Subcutaneous abdominal adipose tissue (tissue), 5 donors: Measurements from ENCODE around the gene RPL5.
A peak's percentile ranks its signal among the peaks of the same experiment; 100 is the strongest.

Experiments used
- H3K27ac ChIP-seq: one replicate; pipeline ENCODE4 v1.7.0; 2013; ENCODE audit warnings: low read depth, mild to moderate bottlenecking, inconsistent platforms, low read length, moderate library complexity
- H3K27me3 ChIP-seq, 5 donors: one replicate each; pipeline ENCODE4 v1.7.0; 2013; ENCODE audit warnings: low read length in 5 of 5, inconsistent platforms in 1 of 5; ENCODE audit not compliant: control insufficient read depth in 5 of 5, insufficient read depth in 4 of 5
- H3K36me3 ChIP-seq, 5 donors: one replicate each; pipeline ENCODE4 v1.7.0; 2013; ENCODE audit warnings: low read length in 5 of 5; ENCODE audit not compliant: control insufficient read depth in 5 of 5, insufficient read depth in 5 of 5
- H3K4me1 ChIP-seq, 5 donors: one replicate each; pipeline ENCODE4 v1.7.0; 2013; ENCODE audit warnings: low read length in 5 of 5, mild to moderate bottlenecking in 3 of 5, moderate library complexity in 1 of 5; ENCODE audit not compliant: control insufficient read depth in 5 of 5, insufficient read depth in 5 of 5
- H3K4me3 ChIP-seq, 5 donors: one replicate each; pipeline ENCODE4 v1.7.0; 2013; ENCODE audit warnings: low read length in 5 of 5, low read depth in 1 of 5
- H3K9ac ChIP-seq, 5 donors: one replicate each; pipeline ENCODE4 v1.7.0; 2013; ENCODE audit warnings: low read length in 5 of 5, mild to moderate bottlenecking in 4 of 5, moderate library complexity in 3 of 5
- H3K9me3 ChIP-seq, 5 donors: one replicate each; pipeline ENCODE4 v1.7.0; 2013; ENCODE audit warnings: low read length in 5 of 5; ENCODE audit not compliant: control insufficient read depth in 5 of 5
- donor health status: healthy.
- donor health status: healthy.
- donor health status: healthy.
- donor health status: healthy.
- donor health status: healthy.

RPL5 gene

DNA sequence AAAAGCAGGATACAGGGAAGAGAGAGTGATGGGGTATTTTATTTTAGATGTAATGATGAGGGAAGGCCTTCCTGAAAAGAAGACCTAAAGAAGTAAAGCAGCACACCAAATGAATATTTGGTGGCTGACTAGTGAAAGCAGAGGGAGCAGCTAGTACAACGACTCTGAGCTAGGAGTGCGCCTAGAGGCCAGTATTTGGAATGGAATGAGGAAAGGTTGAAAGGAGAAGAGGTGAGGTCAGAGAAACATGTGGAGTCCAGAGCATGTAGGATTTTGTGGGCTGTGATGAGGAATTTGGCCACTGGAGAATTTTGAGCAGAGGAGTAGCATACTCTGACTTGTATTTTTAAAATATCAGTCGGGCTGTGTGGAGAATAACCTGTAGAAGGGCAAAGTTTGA is 11.8 kb upstream of the RPL5 start:
- no peak overlapping the region for H3K9ac ChIP-seq
- H3K36me3 ChIP-seq, result no peaks in the 10 kb centered on the region
- H3K4me3 ChIP-seq, result no peak overlapping the region
- H3K9me3 ChIP-seq, result no peaks in the 10 kb centered on the region
- H3K27ac ChIP-seq, result no peak overlapping the region
- H3K27me3 ChIP-seq, result no peaks in the 10 kb centered on the region
- no peaks in the 10 kb centered on the region for H3K4me1 ChIP-seq

GRCh38 chr1:92820551-92820950 is 11.3 kb upstream of the RPL5 start:
- H3K9me3 ChIP-seq, result no peaks in the 10 kb centered on the region
- no peak overlapping the region for H3K4me3 ChIP-seq
- no peak overlapping the region for H3K9ac ChIP-seq
- no peak overlapping the region for H3K27ac ChIP-seq
- no peaks in the 10 kb centered on the region for H3K4me1 ChIP-seq
- H3K27me3 ChIP-seq, result no peaks in the 10 kb centered on the region
- no peaks in the 10 kb centered on the region for H3K36me3 ChIP-seq

GRCh38 chr1:92822879-92823278 is 9.0 kb upstream of the RPL5 start:
- no peaks in the 10 kb centered on the region for H3K36me3 ChIP-seq
- H3K4me1 ChIP-seq, result no peaks in the 10 kb centered on the region
- H3K9me3 ChIP-seq, result no peaks in the 10 kb centered on the region
- H3K4me3 ChIP-seq, result no peak overlapping the region
- no peak overlapping the region for H3K27ac ChIP-seq
- no peaks in the 10 kb centered on the region for H3K27me3 ChIP-seq
- H3K9ac ChIP-seq, result peak overlapping the region in 1 of 5 donors; percentile 20

GRCh38 chr1:92826792-92827191 is 5.0 kb upstream of the RPL5 start:
- H3K27ac ChIP-seq, result no peak overlapping the region
- no peak overlapping the region for H3K4me3 ChIP-seq
- peaks cover 0 to 6% (median 3%) of the 10 kb centered on the region in 5 donors for H3K4me1 ChIP-seq
- H3K9ac ChIP-seq, result no peak overlapping the region
- no peaks in the 10 kb centered on the region for H3K9me3 ChIP-seq
- H3K27me3 ChIP-seq, result peaks cover 0 to under 1% (median 0%) of the 10 kb centered on the region in 5 donors
- no peaks in the 10 kb centered on the region for H3K36me3 ChIP-seq

DNA sequence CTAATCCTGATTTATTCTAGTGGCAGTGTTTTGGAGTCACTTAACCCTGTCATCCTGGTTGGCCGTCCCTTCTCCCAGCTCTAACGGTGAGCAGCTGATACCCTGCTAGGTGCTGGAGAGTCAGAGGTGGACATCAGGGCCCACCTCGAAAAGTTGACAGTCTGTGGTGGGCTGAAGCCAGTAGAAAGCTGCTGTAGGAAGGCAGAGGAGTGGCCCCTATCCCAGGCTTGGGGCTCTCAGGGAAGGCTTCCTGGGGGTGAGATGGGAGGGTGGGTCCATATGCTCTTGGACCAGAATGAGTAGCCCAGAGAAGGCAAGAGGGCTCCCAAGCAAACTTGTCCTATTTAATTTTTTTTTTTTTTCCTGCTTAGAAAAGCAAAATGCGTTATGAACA is 475 bp upstream of the RPL5 start:
- Histone ChIP-seq H3K27ac (peak overlapping the region; percentile 95), H3K4me1 (peaks cover 8 to 31% (median 28%) of the 10 kb centered on the region in 5 donors), H3K27me3 (peaks cover 0 to 3% (median 0%) of the 10 kb centered on the region in 5 donors), H3K9ac (peak overlapping the region in 3 of 5 donors; percentile 4 to 99 (median 40)), H3K36me3 (peaks cover 7 to 28% (median 20%) of the 10 kb centered on the region in 5 donors), H3K4me3 (peak overlapping the region; percentile 90 to 100 (median 98)), H3K9me3 (no peaks in the 10 kb centered on the region)

DNA sequence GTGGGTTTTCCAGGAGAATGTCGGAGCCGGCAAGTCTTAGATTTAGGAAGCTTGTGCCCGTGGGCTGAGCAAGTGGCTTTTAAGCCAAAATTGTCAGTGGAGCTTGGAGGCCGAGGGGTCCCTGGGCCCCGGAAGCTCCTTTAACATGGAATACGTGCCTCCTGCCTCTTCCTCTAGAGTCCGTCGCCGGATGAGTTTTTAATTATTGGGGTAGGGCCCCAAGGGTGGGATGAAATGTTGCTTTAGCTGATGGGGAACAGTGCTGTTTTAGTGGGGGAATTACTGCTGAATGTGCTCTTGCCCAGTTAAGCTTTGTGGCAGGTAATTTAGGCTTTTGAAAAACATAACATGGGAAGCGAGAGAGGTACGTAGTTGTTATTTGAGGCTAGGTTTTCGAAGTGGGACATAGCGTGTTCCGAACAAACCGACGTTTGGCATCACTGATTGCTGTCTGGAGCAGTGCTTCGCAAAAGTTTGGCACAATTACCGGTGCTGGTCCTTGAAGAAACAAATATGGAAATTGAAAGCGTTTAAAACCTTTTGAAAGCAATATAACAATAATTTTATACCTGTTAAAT is 786 bp downstream of the RPL5 start:
- H3K4me3 ChIP-seq, result peak overlapping the region; percentile 90 to 100 (median 98)
- peaks cover 0 to 3% (median 0%) of the 10 kb centered on the region in 5 donors for H3K27me3 ChIP-seq
- H3K27ac ChIP-seq, result peak overlapping the region; percentile 95
- H3K9ac ChIP-seq, result peak overlapping the region; percentile 95 to 99 (median 98)
- H3K4me1 ChIP-seq, result peaks cover 8 to 35% (median 28%) of the 10 kb centered on the region in 5 donors
- H3K36me3 ChIP-seq, result peaks cover 18 to 40% (median 32%) of the 10 kb centered on the region in 5 donors
- H3K9me3 ChIP-seq, result no peaks in the 10 kb centered on the region

- Histone ChIP-seq H3K27me3 (peaks cover 0 to 3% (median 0%) of the 10 kb centered on the region in 5 donors), H3K4me3 (peak overlapping the region in 4 of 5 donors; percentile 25 to 98 (median 94)), H3K36me3 (peaks cover 29 to 50% (median 38%) of the 10 kb centered on the region in 5 donors), H3K9ac (peak overlapping the region; percentile 95 to 99 (median 98)), H3K4me1 (peaks cover 8 to 42% (median 28%) of the 10 kb centered on the region in 5 donors), H3K9me3 (no peaks in the 10 kb centered on the region), H3K27ac (peak overlapping the region; percentile 95)
Measured at GRCh38 chr1:92833840-92834239, 2.0 kb downstream of the RPL5 start.

GRCh38 chr1:92834617-92835016 is 2.8 kb downstream of the RPL5 start:
- H3K36me3 ChIP-seq, result peaks cover 34 to 56% (median 39%) of the 10 kb centered on the region in 5 donors
- H3K9me3 ChIP-seq, result no peaks in the 10 kb centered on the region
- peaks cover 0 to 3% (median 0%) of the 10 kb centered on the region in 5 donors for H3K27me3 ChIP-seq
- H3K4me3 ChIP-seq, result no peak overlapping the region
- H3K27ac ChIP-seq, result peak overlapping the region; percentile 95
- H3K9ac ChIP-seq, result peak overlapping the region in 3 of 5 donors; percentile 7 to 98 (median 97)
- H3K4me1 ChIP-seq, result peaks cover 8 to 42% (median 30%) of the 10 kb centered on the region in 5 donors

DNA sequence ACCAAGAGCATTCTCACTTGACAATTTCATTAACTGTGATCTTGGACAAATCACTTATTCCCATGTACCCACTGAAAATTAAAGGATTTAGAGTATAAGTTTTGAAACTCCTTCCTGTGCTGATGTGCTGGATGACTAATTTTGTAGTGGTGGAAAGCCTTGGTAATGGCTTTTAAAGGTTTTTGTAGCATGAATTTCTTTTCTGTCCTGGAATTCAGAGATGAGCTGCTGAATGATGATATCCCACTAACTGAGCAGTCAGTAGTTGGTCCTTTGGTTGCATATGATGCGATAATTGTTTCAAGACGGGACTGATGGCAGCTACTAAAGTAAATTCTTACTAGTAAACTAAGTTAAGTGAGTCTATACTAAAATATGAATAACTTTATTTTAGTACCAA is 5.2 kb downstream of the RPL5 start:
- Histone ChIP-seq H3K27ac (no peak overlapping the region), H3K27me3 (no peaks in the 10 kb centered on the region), H3K4me1 (peaks cover 4 to 42% (median 27%) of the 10 kb centered on the region in 5 donors), H3K9me3 (no peaks in the 10 kb centered on the region), H3K36me3 (peaks cover 50 to 79% (median 61%) of the 10 kb centered on the region in 5 donors), H3K9ac (no peak overlapping the region), H3K4me3 (no peak overlapping the region)

- Histone ChIP-seq H3K27ac (no peak overlapping the region), H3K9me3 (no peaks in the 10 kb centered on the region), H3K4me1 (peaks cover 4 to 32% (median 20%) of the 10 kb centered on the region in 5 donors), H3K9ac (peak overlapping the region in 1 of 5 donors; percentile 5), H3K27me3 (no peaks in the 10 kb centered on the region), H3K4me3 (no peak overlapping the region), H3K36me3 (peaks cover 63 to 93% (median 74%) of the 10 kb centered on the region in 5 donors)
Measured at GRCh38 chr1:92838519-92838918, 6.7 kb downstream of the RPL5 start.
